NT2/D1 (cell line): ENCODE data around the gene TSPEAR.

ENCODE experiments used
- DNase-seq: peaks from one replicate; pipeline ENCODE4 v3.0.0-alpha.2; 2011; ENCODE audit warnings: low read depth, low spot score
- H3K27me3 ChIP-seq: 2 replicates; pipeline ENCODE4 v1.6.0; 2011; ENCODE audit warnings: mild to moderate bottlenecking; ENCODE audit not compliant: insufficient read length, insufficient read depth
- H3K36me3 ChIP-seq: 2 replicates; pipeline ENCODE4 v1.6.1; 2011; ENCODE audit warnings: mild to moderate bottlenecking, low read length, mixed read lengths; ENCODE audit not compliant: insufficient read depth, insufficient read length
- H3K4me1 ChIP-seq: 2 replicates; pipeline ENCODE4 v1.5.1; 2011; ENCODE audit not compliant: insufficient read depth, insufficient read length
- H3K4me3 ChIP-seq: 2 replicates; pipeline ENCODE4 v1.5.1; 2011; ENCODE audit warnings: low read depth; ENCODE audit not compliant: insufficient read length
- H3K9ac ChIP-seq: 2 replicates; pipeline ENCODE4 v1.6.0; 2011; ENCODE audit warnings: low read depth; ENCODE audit not compliant: insufficient read length
- H3K9me3 ChIP-seq: 2 replicates; pipeline ENCODE4 v1.5.1; 2011; ENCODE audit warnings: mild to moderate bottlenecking, low read length; ENCODE audit not compliant: insufficient read depth
- SUZ12 ChIP-seq: IDR thresholded peaks from 2 replicates; pipeline ENCODE4 v1.6.1; 2011; ENCODE audit not compliant: insufficient read length, insufficient read depth; ENCODE audit errors: extremely low read depth
- YY1 ChIP-seq: IDR thresholded peaks from 2 replicates; pipeline ENCODE4 v1.6.1; 2011; ENCODE audit not compliant: insufficient read length, insufficient read depth
- ZNF274 ChIP-seq: IDR thresholded peaks from 2 replicates; pipeline ENCODE4 v1.6.1; 2011; ENCODE audit warnings: mild to moderate bottlenecking, low read depth, low read length

The TSPEAR gene

GRCh38 chr21:44548922-44549321 is 162.4 kb downstream of the TSPEAR start:
- Histone ChIP-seq H3K4me3 (no peak overlapping the region), H3K27me3 (no peaks in the 10 kb centered on the region), H3K36me3 (no peaks in the 10 kb centered on the region), H3K9ac (no peak overlapping the region), H3K4me1 (peaks cover 27% of the 10 kb centered on the region), H3K9me3 (peaks cover 16% of the 10 kb centered on the region)
- no peak for TF ChIP-seq YY1
- TF ChIP-seq ZNF274: no peak
- TF ChIP-seq SUZ12: no peak
- peak; percentile 25 for DNase-seq

- Histone ChIP-seq H3K9ac (no peak overlapping the region), H3K9me3 (peaks cover 21% of the 10 kb centered on the region), H3K36me3 (no peaks in the 10 kb centered on the region), H3K4me1 (peaks cover 27% of the 10 kb centered on the region), H3K4me3 (no peak overlapping the region), H3K27me3 (no peaks in the 10 kb centered on the region)
- TF ChIP-seq ZNF274 (no peak), YY1 (no peak), SUZ12 (no peak)
- DNase-seq: no peak
These were observed 163.0 kb downstream of the TSPEAR start for GRCh38 chr21:44548381-44548780.

- Histone ChIP-seq H3K4me1 (peaks cover 24% of the 10 kb centered on the region), H3K9me3 (peaks cover 27% of the 10 kb centered on the region), H3K9ac (no peak overlapping the region), H3K4me3 (no peak overlapping the region), H3K36me3 (no peaks in the 10 kb centered on the region), H3K27me3 (no peaks in the 10 kb centered on the region)
- no peak for TF ChIP-seq SUZ12
- TF ChIP-seq YY1: no peak
- no peak for TF ChIP-seq ZNF274
- DNase-seq: no peak
These were observed 163.6 kb downstream of the TSPEAR start for GRCh38 chr21:44547656-44548331.

GRCh38 chr21:44544566-44544965 is 166.8 kb downstream of the TSPEAR start:
- no peak overlapping the region for H3K4me3 ChIP-seq
- DNase-seq: no peak
- TF ChIP-seq YY1: no peak
- TF ChIP-seq ZNF274: no peak
- no peak for TF ChIP-seq SUZ12
- no peaks in the 10 kb centered on the region for H3K36me3 ChIP-seq
- no peak overlapping the region for H3K9ac ChIP-seq
- H3K27me3 ChIP-seq: no peaks in the 10 kb centered on the region
- peaks cover 12% of the 10 kb centered on the region for H3K4me1 ChIP-seq
- H3K9me3 ChIP-seq: peaks cover 38% of the 10 kb centered on the region

- no peak overlapping the region for H3K9ac ChIP-seq
- H3K36me3 ChIP-seq: no peaks in the 10 kb centered on the region
- no peak for TF ChIP-seq YY1
- TF ChIP-seq ZNF274: no peak
- no peak for TF ChIP-seq SUZ12
- H3K9me3 ChIP-seq: peaks cover 38% of the 10 kb centered on the region
- H3K4me3 ChIP-seq: no peak overlapping the region
- DNase-seq: no peak
- H3K4me1 ChIP-seq: peaks cover 7% of the 10 kb centered on the region
- no peaks in the 10 kb centered on the region for H3K27me3 ChIP-seq
These were observed 168.7 kb downstream of the TSPEAR start for GRCh38 chr21:44542716-44543115.

GRCh38 chr21:44540741-44541288 is 170.6 kb downstream of the TSPEAR start:
- peaks cover 27% of the 10 kb centered on the region for H3K9me3 ChIP-seq
- no peak overlapping the region for H3K4me3 ChIP-seq
- DNase-seq: no peak
- no peaks in the 10 kb centered on the region for H3K27me3 ChIP-seq
- peaks cover 7% of the 10 kb centered on the region for H3K4me1 ChIP-seq
- no peaks in the 10 kb centered on the region for H3K36me3 ChIP-seq
- TF ChIP-seq YY1 (no peak), ZNF274 (no peak), SUZ12 (no peak)
- H3K9ac ChIP-seq: no peak overlapping the region

- Histone ChIP-seq H3K4me1 (peaks cover 7% of the 10 kb centered on the region), H3K36me3 (no peaks in the 10 kb centered on the region), H3K9ac (no peak within 1 kb of the TSS), H3K4me3 (no peak within 1 kb of the TSS), H3K9me3 (peaks cover 22% of the 10 kb centered on the region), H3K27me3 (no peaks in the 10 kb centered on the region)
- no peak for DNase-seq
- no peak for TF ChIP-seq ZNF274
- no peak for TF ChIP-seq SUZ12
- TF ChIP-seq YY1: no peak
These were observed 171.2 kb downstream of the TSPEAR start, which contains the start of gene KRTAP10-1 for GRCh38 chr21:44539991-44540666. Gene KRTAP10-1 (minus strand): TSS chr21:44540195. CDS start chr21:44540150, 45 bp downstream.
